GM12878 (cell line): ENCODE measurements around the gene HIVEP1.

Experiments
- CTCF ChIP-seq, 3 experiments: IDR thresholded peaks in 2 of 3; conservative IDR thresholded peaks in 1 of 3; 2 replicates each; pipeline ENCODE4 v1.5.1; 2011; ENCODE audit warnings: low read depth in 3 of 3, low read length in 3 of 3, mild to moderate bottlenecking in 3 of 3, control low read depth in 2 of 3, moderate library complexity in 2 of 3, inconsistent platforms in 1 of 3, mixed read lengths in 1 of 3; ENCODE audit not compliant: control insufficient read depth in 2 of 3, insufficient read depth in 1 of 3; ENCODE audit errors: extremely low read depth in 1 of 3
- EGR1 ChIP-seq, 2 experiments: IDR thresholded peaks; 1 replicate in 1 of 2; 2 replicates in 1 of 2; pipeline ENCODE4 v1.6.1; 2011 to 2012; ENCODE audit warnings: low read depth in 2 of 2, low read length in 2 of 2, borderline replicate concordance in 1 of 2, mild to moderate bottlenecking in 1 of 2, moderate library complexity in 1 of 2
- TAF1 ChIP-seq: IDR thresholded peaks from 2 replicates; pipeline ENCODE4 v1.6.1; 2011; ENCODE audit warnings: mild to moderate bottlenecking, low read depth, low read length, borderline replicate concordance

GRCh38 chr6:11978169-11978987 is 33.7 kb upstream of the HIVEP1 start:
- TF ChIP-seq TAF1 = no peak
- TF ChIP-seq CTCF (IDR thresholded peaks at IDR 0.05 in 2 of 3, conservative IDR thresholded peaks at IDR 0.05 in 1 of 3; ENCODE audit: control insufficient read depth in 2 of 3, extremely low read depth in 1 of 3, insufficient read depth in 1 of 3, low read depth in 3 of 3, low read length in 3 of 3) = no peak
- no peak for TF ChIP-seq EGR1 (IDR thresholded peaks at IDR 0.05; ENCODE audit: borderline replicate concordance in 1 of 2, low read depth in 2 of 2, low read length in 2 of 2)
